GM10847 (cell line): ENCODE measurements around the gene CD320.

Experiments used
- POLR2A ChIP-seq: IDR thresholded peaks from 2 replicates; pipeline ENCODE4 v1.6.1; 2011; ENCODE audit not compliant: insufficient read length; ENCODE audit errors: extremely low read depth

The CD320 gene

DNA sequence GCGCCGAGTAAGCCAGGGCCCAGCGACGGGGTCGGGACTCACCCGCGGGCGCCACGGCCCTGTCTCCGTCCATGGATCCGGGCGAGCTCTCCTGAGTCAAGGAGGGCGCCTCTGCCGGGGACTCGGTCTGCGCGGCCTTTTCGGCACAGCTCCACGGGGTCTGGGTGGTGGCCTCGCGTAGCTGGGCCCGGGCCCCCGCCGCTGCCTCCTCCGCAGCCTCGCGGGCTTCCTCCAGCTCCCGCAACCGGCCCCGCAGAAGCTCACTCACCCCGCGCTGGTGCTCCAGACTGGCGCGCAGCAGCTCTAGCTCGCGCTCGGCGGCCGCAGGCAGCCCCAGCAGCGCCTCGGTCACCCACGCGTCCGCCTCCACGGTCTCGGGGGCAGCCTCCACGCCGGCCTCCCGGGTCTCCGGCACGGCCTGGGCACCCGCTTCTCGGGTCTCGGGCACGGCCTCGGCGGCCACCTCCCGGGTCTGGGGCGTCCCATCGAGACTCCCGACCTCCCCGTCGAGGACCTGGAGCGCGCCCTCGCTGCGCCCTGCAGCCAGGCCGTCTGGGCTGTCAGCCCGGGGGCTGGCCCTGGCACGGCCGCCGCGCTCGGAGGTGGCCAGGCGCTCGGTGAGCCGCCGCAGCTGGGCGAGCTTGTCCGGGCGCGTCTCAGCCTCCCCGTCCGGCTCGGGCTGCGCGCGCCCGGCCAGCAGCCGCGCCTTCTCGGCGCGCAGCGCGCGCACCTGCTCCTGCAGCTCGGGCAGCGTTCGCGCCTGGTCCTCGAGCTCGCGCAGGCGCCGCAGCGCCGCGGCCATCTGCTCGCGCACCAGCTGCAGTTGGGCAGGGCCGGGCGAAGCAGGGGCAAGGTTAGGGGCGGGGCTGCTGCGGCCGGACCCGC lies 26.5 kb upstream of the CD320 start:
- TF ChIP-seq POLR2A = no peak

DNA sequence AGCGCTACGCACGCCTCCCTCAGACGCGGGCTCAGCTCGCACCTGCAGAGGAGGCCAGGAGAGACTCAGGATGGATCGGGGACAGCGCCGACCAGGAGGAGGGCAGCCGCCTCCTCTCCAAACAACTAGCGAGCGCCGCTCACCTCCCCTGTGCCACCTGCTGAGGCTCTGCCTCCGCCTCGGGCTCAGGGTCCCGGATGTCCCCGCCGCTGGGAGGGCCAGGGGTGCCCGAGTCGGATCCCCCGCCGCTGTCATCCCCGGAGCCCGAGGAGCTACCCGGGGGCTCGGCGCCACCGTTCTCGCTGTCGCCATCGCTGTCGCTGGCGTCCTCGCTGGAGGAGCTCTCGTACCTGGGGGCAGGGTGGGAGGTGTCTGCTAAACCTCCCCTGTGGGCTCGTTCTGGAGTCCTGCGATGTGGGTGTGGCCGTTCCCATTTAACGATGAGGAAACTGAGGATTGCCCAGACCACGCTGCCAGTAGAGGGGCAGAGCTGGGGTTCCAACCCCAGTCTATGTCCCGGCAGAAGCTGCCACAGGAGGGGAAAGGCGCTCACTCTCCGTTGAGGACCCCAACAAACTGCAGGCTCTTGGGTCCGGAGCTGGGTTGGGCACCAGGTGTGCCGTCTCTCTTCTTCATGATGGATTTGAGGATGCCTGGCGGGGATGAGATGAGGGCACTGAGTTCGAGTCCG lies 25.8 kb upstream of the CD320 start:
- no peak for TF ChIP-seq POLR2A

DNA sequence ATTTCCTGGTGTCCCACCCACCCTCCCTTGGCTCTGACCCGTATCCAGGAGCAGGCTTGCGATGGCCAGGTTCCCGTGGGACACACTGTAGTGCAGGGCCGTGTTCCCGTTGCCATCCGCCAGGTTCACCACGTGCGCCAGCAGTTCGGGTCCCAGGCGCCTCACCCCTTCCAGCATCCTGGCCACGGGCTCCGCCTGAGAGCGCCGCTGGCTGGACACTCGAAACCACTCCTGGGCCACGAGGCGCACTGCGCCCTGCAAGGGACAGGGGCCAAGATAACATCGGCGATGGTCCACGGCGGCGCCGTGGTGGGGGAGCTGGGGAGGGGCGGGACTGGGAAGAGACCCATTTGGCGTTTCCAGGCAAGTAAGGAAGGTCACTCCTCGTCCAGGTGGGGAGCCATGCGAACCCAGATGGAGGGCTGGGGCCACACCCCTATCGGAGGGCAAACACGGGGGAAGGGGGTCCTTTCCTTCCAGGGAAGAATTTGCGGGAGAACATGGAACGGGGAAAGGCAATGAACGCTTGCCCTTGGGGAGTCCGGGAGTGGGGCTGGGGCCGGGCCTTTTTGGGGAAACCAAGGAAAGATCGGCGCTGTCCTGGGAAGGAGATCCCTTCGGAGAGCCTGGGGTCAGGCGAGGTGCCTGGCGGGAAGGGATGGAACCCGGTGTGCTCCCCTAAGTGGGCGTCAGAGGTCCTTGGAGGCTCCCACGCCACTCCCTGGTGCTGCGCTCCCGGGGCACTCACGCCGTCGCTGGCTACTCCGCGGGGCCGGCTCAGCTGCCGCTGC lies 25.0 kb upstream of the CD320 start:
- TF ChIP-seq POLR2A = no peak

DNA sequence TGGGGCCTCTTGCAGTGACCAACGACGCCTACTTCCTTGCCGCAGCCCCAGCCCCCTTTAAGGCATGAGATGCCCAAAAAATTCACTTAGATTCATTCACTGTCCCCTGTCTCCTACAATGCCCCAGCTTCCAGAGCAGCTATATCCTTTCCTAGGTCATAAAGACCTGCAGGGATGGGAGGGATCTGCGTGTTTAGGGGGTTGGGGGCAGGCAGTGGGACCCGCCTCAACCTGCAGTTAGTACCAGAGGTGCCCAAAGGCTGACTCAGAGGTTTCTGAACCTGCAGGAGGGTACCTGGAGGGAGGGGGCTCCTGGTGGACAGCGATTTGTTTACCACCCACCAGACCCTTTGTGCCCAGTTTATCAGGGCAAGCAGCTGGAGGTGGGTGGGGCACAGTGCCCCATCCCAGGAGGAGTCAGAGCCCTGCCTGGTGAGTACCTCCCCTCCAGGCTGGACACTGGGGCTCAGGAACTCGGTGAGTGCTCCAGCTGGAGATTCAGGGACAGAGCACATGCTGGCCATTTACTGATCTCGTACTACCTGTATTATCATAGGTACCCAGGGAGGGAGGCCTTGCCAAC lies 23.2 kb upstream of the CD320 start:
- no peak for TF ChIP-seq POLR2A

DNA sequence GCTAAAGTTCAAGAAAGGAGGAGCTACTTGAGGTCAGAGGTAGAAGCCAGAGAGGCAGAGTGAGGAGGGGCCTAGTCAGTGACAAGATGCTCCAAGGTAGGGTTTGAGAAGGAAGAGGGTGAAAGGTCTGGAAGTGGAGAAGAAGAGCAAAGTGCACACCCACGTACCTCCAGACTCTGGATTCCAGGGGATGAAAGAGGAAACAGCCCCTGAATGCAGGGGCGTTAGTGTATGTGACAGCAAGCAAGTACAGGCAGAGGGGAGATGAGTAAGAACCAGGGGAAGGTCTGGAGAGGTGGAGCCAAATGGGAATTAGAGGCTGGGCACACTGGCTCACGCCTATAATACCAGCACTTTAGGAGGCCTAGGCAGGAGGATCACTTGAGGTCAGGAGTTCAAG lies 21.8 kb upstream of the CD320 start:
- no peak for TF ChIP-seq POLR2A

DNA sequence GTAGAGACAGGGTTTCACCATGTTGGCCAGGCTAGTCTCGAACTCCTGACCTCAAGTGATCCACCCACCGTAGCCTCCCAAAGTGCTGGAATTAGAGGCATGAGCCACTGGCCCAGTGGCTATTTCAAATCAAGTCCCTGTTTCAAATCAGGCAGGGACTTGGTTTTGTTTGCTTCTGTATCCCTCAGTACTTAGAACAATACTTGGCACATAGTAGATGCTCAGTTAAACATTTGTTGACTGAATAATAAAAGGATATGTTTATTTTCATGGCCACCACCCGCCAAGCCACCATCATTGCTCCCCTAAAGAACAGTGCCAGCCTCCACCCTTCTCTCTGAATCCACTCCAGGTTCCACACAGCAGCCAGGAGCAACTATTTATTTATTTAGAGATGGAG lies 17.3 kb upstream of the CD320 start:
- no peak for TF ChIP-seq POLR2A

DNA sequence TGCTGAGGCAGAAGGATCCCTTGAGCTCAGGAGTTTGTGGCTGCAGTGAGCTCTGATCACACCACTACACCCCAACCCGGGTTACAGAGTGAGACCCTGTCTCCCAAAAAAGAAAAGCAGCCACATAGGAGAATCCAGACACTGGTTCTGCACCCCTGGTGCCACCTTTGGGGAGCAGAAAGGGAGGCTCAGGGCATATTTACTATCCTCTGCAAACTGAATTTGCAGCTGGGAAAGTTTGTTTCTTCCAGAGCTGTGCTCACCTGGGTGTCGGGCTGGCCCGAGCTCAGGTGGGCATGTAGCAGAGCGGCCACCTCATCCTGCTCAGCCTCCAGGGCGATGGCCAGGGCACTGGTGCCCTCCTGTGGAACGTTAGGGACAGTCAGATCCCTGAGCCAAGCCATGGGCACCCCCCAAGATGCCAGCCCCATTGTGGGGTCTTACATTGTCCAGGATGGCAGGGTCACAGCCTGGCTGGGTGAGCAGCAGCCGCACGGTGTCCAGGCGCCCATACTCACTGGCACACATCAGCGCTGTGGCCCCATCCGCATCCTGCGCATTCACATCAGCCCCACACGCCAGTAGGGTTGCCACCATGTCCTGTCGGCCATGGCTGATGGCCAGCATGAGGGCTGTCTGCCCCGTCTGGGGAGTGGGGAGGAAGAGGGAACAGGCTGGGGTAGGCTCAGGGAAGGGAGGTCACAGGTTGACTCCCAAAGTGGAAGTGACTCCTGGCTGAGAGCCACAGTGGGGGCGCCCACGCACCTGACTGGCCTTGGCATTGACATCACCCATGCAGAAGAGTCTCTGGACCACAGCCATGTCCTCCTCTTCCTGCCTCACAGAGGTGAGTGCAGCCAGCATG lies 16.3 kb upstream of the CD320 start:
- peak; percentile 29 for TF ChIP-seq POLR2A

GRCh38 chr19:8323781-8324185 lies 15.6 kb upstream of the CD320 start:
- TF ChIP-seq POLR2A = no peak

DNA sequence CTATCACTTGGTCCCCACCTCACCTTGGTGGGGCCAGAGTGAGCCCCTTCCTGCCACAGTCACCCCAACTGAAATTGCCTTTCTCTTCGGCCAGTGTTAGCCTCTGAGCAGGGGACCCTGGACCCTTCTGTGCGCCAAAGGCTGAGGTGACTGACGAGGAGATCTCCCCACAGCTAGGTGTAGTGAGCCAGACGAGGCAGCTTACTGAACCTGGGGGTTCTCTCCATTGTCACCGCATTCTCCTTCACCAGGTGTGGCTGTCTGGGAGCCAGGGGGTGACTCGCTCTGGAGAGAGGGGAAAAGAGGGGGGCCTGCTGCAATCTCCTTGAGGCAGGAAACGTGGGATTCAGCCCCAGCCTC lies 14.5 kb upstream of the CD320 start:
- TF ChIP-seq POLR2A = no peak

- TF ChIP-seq POLR2A = no peak
Measured at GRCh38 chr19:8321986-8322637, 14.0 kb upstream of the CD320 start.

DNA sequence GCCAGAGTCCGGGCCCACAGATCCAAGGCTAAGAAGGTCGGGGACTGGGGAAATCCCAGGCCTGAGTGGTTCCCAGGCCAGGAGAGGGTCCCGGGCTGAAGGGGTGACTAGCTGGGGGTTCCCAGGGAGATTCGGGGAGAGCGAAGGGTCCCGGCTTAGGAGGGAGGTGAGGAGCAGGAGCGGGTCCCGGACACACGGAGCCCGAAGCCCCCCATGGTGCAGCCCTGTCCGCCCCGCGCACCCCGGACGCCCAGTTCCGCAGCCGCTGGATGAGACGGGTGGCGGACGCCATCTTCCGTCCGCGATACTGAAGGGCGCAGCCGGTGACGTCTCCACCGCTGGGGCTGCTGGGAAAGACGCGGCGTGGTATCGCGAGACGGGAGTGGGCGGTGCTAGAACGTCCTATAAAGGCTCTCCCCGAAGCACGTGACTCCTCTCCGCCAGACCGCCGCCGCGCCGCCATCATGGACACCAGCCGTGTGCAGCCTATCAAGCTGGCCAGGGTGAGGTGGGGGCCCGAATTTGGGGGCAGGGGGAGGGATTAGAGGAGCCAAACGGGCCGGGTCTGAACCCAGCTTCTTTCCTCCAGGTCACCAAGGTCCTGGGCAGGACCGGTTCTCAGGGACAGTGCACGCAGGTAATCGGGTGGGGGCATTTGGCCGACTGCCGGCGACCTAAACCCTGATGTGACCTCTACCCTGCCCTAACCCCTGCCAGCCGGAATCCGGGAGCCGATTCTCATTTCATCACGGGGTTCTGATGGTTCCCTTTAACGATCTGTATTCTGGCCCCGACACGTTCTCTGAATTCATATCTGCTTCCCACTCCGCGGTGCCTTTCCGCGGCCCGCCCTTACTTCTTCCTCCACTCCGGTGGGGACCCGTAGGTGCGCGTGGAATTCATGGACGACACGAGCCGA lies 13.2 kb upstream of the CD320 start, which contains the start of the genes NDUFA7 and RPS28:
TSS of gene NDUFA7 (minus strand) at position 309 of the 919 bp plus-strand sequence. CDS start at position 292, 17 bp downstream.
TSS of gene RPS28 (plus strand) at position 430 of the 919 bp plus-strand sequence. CDS start at position 465, 35 bp downstream.
- peak; percentile 96 for TF ChIP-seq POLR2A

DNA sequence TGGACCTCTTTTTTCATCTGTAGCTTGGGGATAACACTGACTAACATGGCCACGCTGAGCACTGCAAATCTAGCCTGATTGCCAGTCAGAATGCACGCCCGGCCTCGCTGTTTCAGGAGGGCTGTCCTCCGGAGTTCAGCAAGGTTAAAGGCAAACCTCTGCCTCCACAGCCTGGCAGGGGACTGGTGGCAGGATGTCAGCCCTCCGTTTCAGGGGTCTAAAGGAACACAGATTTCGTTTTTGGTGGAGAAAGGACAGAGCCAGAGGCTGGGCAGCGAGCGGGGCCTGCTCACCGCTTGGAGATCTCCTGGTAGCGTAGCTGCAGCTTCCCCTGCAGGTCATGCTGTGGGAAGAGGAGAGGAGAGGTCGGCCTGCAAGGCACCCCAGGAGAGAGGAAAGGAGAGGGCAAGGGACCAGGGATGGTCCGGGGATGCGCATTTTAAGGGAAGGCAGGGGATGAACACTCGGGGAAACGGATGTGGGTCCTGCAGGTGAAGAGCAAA lies 12.5 kb upstream of the CD320 start:
- TF ChIP-seq POLR2A = no peak
